HepG2 (cell line): ENCODE data around the gene PSMA7. TPM values are rescaled to one million over a fixed set of nuclear protein-coding genes. Genes with fewer than 3 reads are reported as not detected.

Experiments
- AHR ChIP-seq: IDR thresholded peaks from 2 replicates; pipeline ENCODE4 v1.6.1; 2018; ENCODE audit warnings: missing genetic modification reagents, missing compliant biosample characterization
- ARHGAP35 ChIP-seq: sonication (generic); formaldehyde crosslinking; IDR thresholded peaks from 2 replicates; pipeline ENCODE4 v1.9.0; 2022; ENCODE audit warnings: mild to moderate bottlenecking, inconsistent platforms, moderate library complexity, missing genetic modification reagents, borderline replicate concordance
- ARNTL ChIP-seq: sonication (generic); formaldehyde crosslinking; IDR thresholded peaks from 2 replicates; pipeline ENCODE4 v1.4.0; 2020; ENCODE audit warnings: mild to moderate bottlenecking, missing genetic modification reagents
- ATF7 ChIP-seq, 2 experiments: fragments of 450-650 bp in 1 of 2; sonication (generic) in 1 of 2; formaldehyde crosslinking in 1 of 2; IDR thresholded peaks; 2 replicates each; pipeline versions ENCODE4 v1.4.0 to v1.6.1; 2016 to 2020; ENCODE audit warnings: antibody characterized with exemption in 1 of 2, mild to moderate bottlenecking in 1 of 2, missing genetic modification reagents in 1 of 2
- EP300 ChIP-seq, 3 experiments: sonication (generic) in 1 of 3; formaldehyde crosslinking in 1 of 3; IDR thresholded peaks; 2 replicates each; pipeline versions ENCODE4 v1.5.1 to v1.6.1; 2011 to 2020; ENCODE audit warnings: low read depth in 2 of 3, low read length in 2 of 3, borderline replicate concordance in 1 of 3, improper control_type of control experiment in 1 of 3, mild to moderate bottlenecking in 1 of 3, missing genetic modification reagents in 1 of 3, moderate library complexity in 1 of 3
- FOXO1 ChIP-seq: sonication (generic); formaldehyde crosslinking; IDR thresholded peaks from 2 replicates; pipeline ENCODE4 v1.4.0; 2020; ENCODE audit warnings: missing genetic modification reagents
- IKZF4 ChIP-seq: sonication (generic); formaldehyde crosslinking; IDR thresholded peaks from 2 replicates; pipeline ENCODE4 v1.5.1; 2020; ENCODE audit warnings: borderline replicate concordance, mild to moderate bottlenecking, low read depth, missing genetic modification reagents; ENCODE audit errors: not compliant biosample characterization
- MAFK ChIP-seq, 2 experiments: IDR thresholded peaks in 1 of 2; conservative IDR thresholded peaks in 1 of 2; 2 replicates each; pipeline ENCODE4 v1.6.1; 2011; ENCODE audit warnings: improper control_type of control experiment in 2 of 2, low read length in 2 of 2
- MAZ ChIP-seq, 2 experiments: sonication (generic) in 1 of 2; formaldehyde crosslinking in 1 of 2; IDR thresholded peaks; 2 replicates each; pipeline versions ENCODE4 v1.5.0 to v1.6.1; 2012 to 2020; ENCODE audit warnings: low read depth in 2 of 2, mild to moderate bottlenecking in 2 of 2, borderline replicate concordance in 1 of 2, improper control_type of control experiment in 1 of 2, low read length in 1 of 2, missing genetic modification reagents in 1 of 2, moderate library complexity in 1 of 2
- NONO ChIP-seq, 2 experiments: fragments of 450-650 bp in 1 of 2; sonication (generic) in 1 of 2; formaldehyde crosslinking in 1 of 2; IDR thresholded peaks in 1 of 2; conservative IDR thresholded peaks in 1 of 2; 2 replicates each; pipeline versions ENCODE4 v1.6.1 to v1.8.0; 2017 to 2022; ENCODE audit warnings: mild to moderate bottlenecking in 1 of 2, missing genetic modification reagents in 1 of 2, moderate library complexity in 1 of 2
- REPIN1 ChIP-seq: sonication (generic); formaldehyde crosslinking; IDR thresholded peaks from 2 replicates; pipeline ENCODE4 v1.8.0; 2022; ENCODE audit warnings: missing genetic modification reagents, low read depth, mild to moderate bottlenecking, borderline replicate concordance
- SETDB1 ChIP-seq: sonication (generic); formaldehyde crosslinking; IDR thresholded peaks from 2 replicates; pipeline ENCODE4 v1.5.1; 2020; ENCODE audit warnings: missing genetic modification reagents, mild to moderate bottlenecking, borderline replicate concordance
- SKI ChIP-seq: fragments of 450-650 bp; IDR thresholded peaks from one replicate; pipeline ENCODE4 v1.6.1; 2018; ENCODE audit warnings: mild to moderate bottlenecking; ENCODE audit not compliant: partially characterized antibody
- THRA ChIP-seq: sonication (generic); formaldehyde crosslinking; IDR thresholded peaks from 2 replicates; pipeline ENCODE4 v1.4.0; 2020; ENCODE audit warnings: missing genetic modification reagents, borderline replicate concordance
- ZKSCAN1 ChIP-seq: fragments of 150-350 bp; IDR thresholded peaks from 2 replicates; pipeline ENCODE4 v1.6.1; 2014; ENCODE audit warnings: low read length
- ZNF33B ChIP-seq: sonication (generic); formaldehyde crosslinking; IDR thresholded peaks from 2 replicates; pipeline ENCODE4 v1.5.1; 2020; ENCODE audit warnings: mild to moderate bottlenecking, missing genetic modification reagents
- ZNF510 ChIP-seq: sonication (generic); formaldehyde crosslinking; IDR thresholded peaks from 2 replicates; pipeline ENCODE4 v1.4.0; 2020; ENCODE audit warnings: low read depth, mild to moderate bottlenecking, missing genetic modification reagents
- ZNF674 ChIP-seq: sonication (generic); formaldehyde crosslinking; IDR thresholded peaks from 2 replicates; pipeline ENCODE4 v1.5.0; 2020; ENCODE audit warnings: low read depth, mild to moderate bottlenecking, missing genetic modification reagents
- polyA plus RNA-seq, 8 experiments: library from polyadenylated mRNA; depleted of rRNA in 3 of 8; stranded (reverse) in 7 of 8; unstranded in 1 of 8; fragments of >200 nt; fragmentation: Illumina TruSeq in 4 of 8; extraction: Trizol in 4 of 8; gene quantifications; 2 replicates each; pipeline versions ENCODE4 v1.2.1 to v1.2.3, GENCODE V29; 2011 to 2016; ENCODE audit warnings: low read depth in 4 of 8, missing spikeins in 1 of 8, mixed read lengths in 1 of 8; ENCODE audit not compliant: insufficient read depth in 1 of 8
- total RNA-seq, 5 experiments: library from RNA; depleted of rRNA; stranded (reverse); fragments of >200 nt; fragmentation: Illumina TruSeq; extraction: Trizol; gene quantifications; 2 replicates each; pipeline ENCODE4 v1.2.3, GENCODE V29; 2016; ENCODE audit warnings: low read depth in 1 of 5
- TF ChIP-seq, protein P1 (sequence below): sonication (generic); formaldehyde crosslinking; conservative IDR thresholded peaks from 2 replicates; pipeline ENCODE4 v1.4.0; 2020; ENCODE audit warnings: mild to moderate bottlenecking, missing genetic modification reagents, moderate library complexity

Gene PSMA7
- total and polyA plus RNA-seq, 2 of the 13 experiments (the other 11 are each of a cell fraction or from before 2014, with no cell fraction given), result 531 to 631 TPM

GRCh38 chr20:62121776-62122653 lies 21.2 kb downstream of the PSMA7 start, which contains the start of gene LSM14B (continued):
- TF ChIP-seq ZNF33B (CRISPR knock-in tag), result 0 out of 2 replicates have a peak, but pooled peaks have one; percentile 1
- no peak for TF ChIP-seq ATF7 (IDR thresholded peaks at IDR 0.05)
- peak; percentile 79 for TF ChIP-seq ATF7 (CRISPR knock-in tag; IDR thresholded peaks at IDR 0.05)
- TF ChIP-seq SETDB1, result no peak
- TF ChIP-seq EP300 (IDR thresholded peaks at IDR 0.05; ENCODE audit: low read depth in 2 of 2, low read length in 2 of 2), result peak; percentile 64 to 72; a peak in 3 of 4 replicates
- no peak for TF ChIP-seq EP300 (CRISPR knock-in tag; IDR thresholded peaks at IDR 0.05; ENCODE audit: borderline replicate concordance)
- TF ChIP-seq MAZ (IDR thresholded peaks at IDR 0.05; ENCODE audit: borderline replicate concordance, low read depth, low read length), result peak; percentile 97; the same call in 1 of the 2 replicates
- TF ChIP-seq MAZ (CRISPR knock-in tag; IDR thresholded peaks at IDR 0.05; ENCODE audit: low read depth), result peak; percentile 93
- no peak for TF ChIP-seq NONO (IDR thresholded peaks at IDR 0.05)
- peak; percentile 71 for TF ChIP-seq NONO (CRISPR knock-in tag; conservative IDR thresholded peaks at IDR 0.05)
- TF ChIP-seq AHR, result 0 out of 2 replicates have a peak, but pooled peaks have one; percentile 22
- no peak for TF ChIP-seq MAFK (conservative IDR thresholded peaks at IDR 0.05 in 1 of 2, IDR thresholded peaks at IDR 0.05 in 1 of 2; ENCODE audit: low read length in 2 of 2)
- TF ChIP-seq ZNF674 (CRISPR knock-in tag), result no peak
- TF ChIP-seq ZKSCAN1, result no peak
- peak; percentile 15 for TF ChIP-seq IKZF4 (CRISPR knock-in tag)
- TF ChIP-seq ARHGAP35 (CRISPR knock-in tag), result 0 out of 2 replicates have a peak, but pooled peaks have one; percentile 12
- TF ChIP-seq REPIN1, result no peak; the same call in 1 of the 2 replicates
- TF ChIP-seq ZNF510 (CRISPR knock-in tag), result 0 out of 2 replicates have a peak, but pooled peaks have one; percentile 12
- peak; percentile 77 for TF ChIP-seq SKI
- TF ChIP-seq, protein P1, sequence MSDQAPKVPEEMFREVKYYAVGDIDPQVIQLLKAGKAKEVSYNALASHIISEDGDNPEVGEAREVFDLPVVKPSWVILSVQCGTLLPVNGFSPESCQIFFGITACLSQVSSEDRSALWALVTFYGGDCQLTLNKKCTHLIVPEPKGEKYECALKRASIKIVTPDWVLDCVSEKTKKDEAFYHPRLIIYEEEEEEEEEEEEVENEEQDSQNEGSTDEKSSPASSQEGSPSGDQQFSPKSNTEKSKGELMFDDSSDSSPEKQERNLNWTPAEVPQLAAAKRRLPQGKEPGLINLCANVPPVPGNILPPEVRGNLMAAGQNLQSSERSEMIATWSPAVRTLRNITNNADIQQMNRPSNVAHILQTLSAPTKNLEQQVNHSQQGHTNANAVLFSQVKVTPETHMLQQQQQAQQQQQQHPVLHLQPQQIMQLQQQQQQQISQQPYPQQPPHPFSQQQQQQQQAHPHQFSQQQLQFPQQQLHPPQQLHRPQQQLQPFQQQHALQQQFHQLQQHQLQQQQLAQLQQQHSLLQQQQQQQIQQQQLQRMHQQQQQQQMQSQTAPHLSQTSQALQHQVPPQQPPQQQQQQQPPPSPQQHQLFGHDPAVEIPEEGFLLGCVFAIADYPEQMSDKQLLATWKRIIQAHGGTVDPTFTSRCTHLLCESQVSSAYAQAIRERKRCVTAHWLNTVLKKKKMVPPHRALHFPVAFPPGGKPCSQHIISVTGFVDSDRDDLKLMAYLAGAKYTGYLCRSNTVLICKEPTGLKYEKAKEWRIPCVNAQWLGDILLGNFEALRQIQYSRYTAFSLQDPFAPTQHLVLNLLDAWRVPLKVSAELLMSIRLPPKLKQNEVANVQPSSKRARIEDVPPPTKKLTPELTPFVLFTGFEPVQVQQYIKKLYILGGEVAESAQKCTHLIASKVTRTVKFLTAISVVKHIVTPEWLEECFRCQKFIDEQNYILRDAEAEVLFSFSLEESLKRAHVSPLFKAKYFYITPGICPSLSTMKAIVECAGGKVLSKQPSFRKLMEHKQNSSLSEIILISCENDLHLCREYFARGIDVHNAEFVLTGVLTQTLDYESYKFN (CRISPR knock-in tag), result peak; percentile 50
- peak; percentile 63; the same call in 1 of the 2 replicates for TF ChIP-seq THRA (CRISPR knock-in tag)
- peak; percentile 73; the same call in 1 of the 2 replicates for TF ChIP-seq ARNTL (CRISPR knock-in tag)
- TF ChIP-seq FOXO1 (CRISPR knock-in tag), result no peak; the same call in 1 of the 2 replicates
